ENCODE measurements around the gene HECA.

GRCh38 chr6:139108378-139108777 is 26.5 kb upstream of the HECA start:
- TF ChIP-seq CTCF (conservative IDR thresholded peaks at IDR 0.05 in 1 of 2, IDR thresholded peaks at IDR 0.05 in 1 of 2; ENCODE audit: low read depth in 1 of 2, low read length in 2 of 2) (no peak), EZH2 (IDR thresholded peaks at IDR 0.05; ENCODE audit: low read length, missing control alignments) (no peak)
